AG10803 (cell line): ENCODE data around the gene FAM117A.
"Not testable (repeated sequence)": the region's sequence is repeated elsewhere in the genome, so short reads cannot be mapped to it uniquely, and the experiment has no call there.

Experiments used
- DNase-seq: peaks from one replicate; pipeline ENCODE4 v3.0.0; 2010; ENCODE audit warnings: low read depth
- H3K4me3 ChIP-seq: 2 replicates; pipeline ENCODE4 v1.5.1; 2011; ENCODE audit warnings: mild to moderate bottlenecking, low read length, control low read depth
- TF ChIP-seq, protein P1 (sequence below): conservative IDR thresholded peaks from 2 replicates; pipeline ENCODE4 v1.5.1; 2011; ENCODE audit warnings: mild to moderate bottlenecking, low read length, control low read depth, inconsistent platforms

The FAM117A gene

DNA sequence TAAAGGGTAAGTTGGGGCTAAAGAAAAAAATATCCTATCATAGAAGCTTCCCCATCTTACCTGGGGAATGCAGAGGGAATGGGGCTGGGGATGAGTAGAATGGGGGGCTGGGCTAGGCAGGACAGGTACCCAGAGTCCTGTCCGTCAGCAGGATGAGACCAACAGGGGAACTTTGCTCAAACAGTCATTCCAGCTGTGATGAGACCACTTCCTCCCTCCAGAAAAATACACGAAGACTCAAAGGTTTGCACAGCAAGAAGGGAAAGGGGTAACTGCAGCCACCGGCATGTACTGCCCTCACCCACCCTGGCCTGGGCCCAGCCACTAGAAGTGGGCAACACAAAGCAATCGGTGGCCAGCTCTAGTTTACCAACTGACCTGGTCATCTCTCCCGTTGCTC, 35.5 kb downstream of the FAM117A start:
- no peak overlapping the region for H3K4me3 ChIP-seq
- TF ChIP-seq, protein P1, sequence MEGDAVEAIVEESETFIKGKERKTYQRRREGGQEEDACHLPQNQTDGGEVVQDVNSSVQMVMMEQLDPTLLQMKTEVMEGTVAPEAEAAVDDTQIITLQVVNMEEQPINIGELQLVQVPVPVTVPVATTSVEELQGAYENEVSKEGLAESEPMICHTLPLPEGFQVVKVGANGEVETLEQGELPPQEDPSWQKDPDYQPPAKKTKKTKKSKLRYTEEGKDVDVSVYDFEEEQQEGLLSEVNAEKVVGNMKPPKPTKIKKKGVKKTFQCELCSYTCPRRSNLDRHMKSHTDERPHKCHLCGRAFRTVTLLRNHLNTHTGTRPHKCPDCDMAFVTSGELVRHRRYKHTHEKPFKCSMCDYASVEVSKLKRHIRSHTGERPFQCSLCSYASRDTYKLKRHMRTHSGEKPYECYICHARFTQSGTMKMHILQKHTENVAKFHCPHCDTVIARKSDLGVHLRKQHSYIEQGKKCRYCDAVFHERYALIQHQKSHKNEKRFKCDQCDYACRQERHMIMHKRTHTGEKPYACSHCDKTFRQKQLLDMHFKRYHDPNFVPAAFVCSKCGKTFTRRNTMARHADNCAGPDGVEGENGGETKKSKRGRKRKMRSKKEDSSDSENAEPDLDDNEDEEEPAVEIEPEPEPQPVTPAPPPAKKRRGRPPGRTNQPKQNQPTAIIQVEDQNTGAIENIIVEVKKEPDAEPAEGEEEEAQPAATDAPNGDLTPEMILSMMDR: no peak
- DNase-seq: no peak

DNA sequence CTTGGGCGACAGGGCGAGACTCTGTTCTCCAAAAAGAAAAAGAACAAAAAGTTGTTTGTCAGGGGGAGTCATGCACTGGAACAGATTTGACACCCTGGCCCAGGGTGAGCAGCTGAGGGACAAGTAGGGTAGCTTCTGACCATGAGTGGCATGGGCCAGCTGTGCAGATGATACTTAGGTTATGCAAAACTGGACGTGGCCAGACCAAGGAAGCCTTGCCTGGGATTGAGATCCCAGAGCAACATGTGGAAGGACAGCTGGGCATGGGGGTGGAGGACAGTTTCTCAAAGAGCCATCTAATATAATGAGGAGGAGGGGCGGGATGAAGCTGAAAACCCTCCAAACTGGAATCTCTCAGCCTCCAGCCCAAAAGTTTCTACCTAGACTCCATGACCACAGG, 36.6 kb downstream of the FAM117A start:
- DNase-seq: no peak
- no peak overlapping the region for H3K4me3 ChIP-seq
- TF ChIP-seq, protein P1: no peak

DNA sequence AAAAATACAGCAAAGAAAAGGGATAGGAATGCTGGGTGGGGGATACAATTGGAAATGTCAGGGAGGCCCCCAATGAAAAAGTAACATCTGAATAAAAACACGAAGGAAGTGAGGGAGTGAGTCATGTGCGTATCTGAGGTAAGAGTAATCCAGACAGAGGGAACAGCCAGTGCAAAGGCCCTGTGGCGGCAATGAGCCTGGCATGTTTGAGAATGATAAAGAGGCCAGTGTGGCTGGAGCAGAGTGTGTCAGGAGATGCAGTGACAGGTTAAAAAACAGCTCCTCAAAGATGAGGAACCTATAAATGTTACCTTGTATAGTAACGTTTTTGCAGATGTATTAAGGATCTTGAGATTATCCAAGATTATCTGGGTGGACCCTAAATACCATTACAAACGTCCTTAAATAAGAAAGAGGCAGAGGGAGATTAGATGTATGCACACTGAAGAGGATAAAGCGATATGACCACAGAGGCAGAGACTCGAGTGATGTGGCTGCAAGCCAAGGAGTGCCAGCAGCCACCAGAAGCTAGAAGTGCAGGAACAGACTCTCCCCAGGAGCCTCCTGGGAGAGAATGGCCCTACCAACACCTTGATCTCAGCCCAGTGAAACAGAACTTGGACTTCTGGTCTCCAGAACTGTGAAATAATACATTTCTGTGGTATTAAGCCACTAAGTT, 38.3 kb downstream of the FAM117A start:
- TF ChIP-seq, protein P1: no peak
- no peak overlapping the region for H3K4me3 ChIP-seq
- no peak for DNase-seq

DNA sequence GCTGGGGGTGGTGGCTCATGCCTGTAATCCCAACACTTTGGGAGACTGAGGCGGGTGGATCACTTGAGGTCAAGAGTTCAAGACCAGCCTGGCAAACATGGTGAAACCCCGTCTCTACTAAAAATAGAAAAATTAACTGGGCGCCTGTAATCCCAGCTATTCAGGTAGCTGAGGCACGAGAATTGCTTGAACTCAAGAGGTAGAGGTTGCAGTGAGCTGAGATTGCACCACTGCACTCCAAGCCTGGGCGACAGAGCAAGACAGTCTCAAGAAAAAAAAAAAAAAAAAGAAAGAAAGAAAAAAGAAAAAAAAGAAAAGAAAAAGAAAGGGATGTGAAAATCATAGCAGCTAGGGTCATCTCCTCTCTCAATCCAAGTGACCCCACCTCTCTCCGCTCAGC, 39.4 kb downstream of the FAM117A start:
- not testable (repeated sequence) for DNase-seq, H3K4me3 ChIP-seq

DNA sequence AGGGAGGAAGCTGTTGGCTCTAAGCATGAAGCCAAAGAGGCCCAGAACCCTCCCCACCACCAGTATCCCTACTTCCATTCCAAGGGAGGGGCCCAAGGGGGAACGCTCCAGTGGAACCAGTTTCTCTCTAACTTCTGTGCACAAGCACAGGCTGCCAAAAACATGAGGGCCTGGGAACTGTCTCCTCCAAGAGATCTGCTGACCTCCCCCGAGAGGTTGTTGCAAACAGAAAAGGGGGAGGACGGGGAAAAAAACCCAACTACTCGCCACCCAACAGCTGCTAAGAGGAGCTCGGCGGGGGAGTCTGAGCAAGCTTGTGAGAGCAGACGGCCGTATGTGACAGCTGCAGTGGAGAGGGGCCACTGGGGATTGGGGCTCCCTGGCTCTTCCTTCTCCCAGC, 40.5 kb downstream of the FAM117A start:
- TF ChIP-seq, protein P1: no peak
- DNase-seq: no peak
- no peak overlapping the region for H3K4me3 ChIP-seq

DNA sequence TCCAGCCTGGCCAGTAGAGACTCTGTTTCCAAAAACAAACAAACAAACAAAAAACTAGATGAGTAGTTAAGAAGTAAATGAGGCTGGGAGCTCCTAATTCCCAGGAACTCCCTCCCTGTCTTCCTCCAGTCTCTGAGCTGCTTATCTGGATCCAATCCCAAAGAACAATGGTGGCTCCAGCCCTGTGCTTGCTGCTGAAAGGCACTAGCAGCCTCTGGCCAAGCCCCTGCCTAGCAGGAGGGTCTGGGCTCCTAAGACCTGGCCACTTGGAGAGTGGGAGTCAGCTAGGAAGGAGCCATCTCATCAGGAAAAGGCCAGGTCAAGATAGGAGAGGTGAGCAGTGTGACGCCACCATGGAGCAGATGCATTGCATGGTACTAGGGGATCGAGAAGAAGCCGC, 41.9 kb downstream of the FAM117A start:
- no peak overlapping the region for H3K4me3 ChIP-seq
- TF ChIP-seq, protein P1: no peak
- DNase-seq: no peak

DNA sequence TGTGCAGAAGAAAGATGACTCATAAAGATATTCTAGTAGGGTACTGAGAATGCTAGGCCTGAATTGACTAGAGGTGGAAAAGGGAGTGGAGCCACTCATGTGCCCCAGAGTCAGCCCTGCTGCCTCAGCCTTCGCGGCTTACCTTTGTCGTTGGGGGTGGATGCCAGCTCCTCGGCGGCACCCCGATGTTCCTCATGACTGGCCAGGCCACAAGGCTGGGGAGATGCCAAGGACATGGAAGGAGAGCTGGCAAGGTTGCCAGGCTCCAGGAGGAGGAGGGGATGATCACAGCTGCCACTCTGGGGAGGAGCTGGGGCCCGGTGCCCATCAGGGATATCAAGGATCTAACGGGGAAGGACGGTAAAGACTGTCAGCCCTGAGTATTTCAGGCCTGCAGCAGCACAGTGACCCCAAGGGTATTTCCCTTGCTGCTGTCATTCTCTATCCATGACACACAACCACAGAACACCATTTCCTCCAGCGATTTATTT, 46.5 kb downstream of the FAM117A start:
- DNase-seq: no peak
- TF ChIP-seq, protein P1: no peak
- H3K4me3 ChIP-seq: no peak overlapping the region
